Heart left ventricle (tissue), 16 donors: ENCODE results near the gene SYNDIG1L. TPM values are rescaled to one million over a fixed set of nuclear protein-coding genes. Genes with fewer than 3 reads are reported as not detected.

Source experiments
- ATAC-seq, 4 donors: fragments of 200-7000 bp; cut with Tn5 transposase; one replicate each; pipeline ENCODE4 v1.9.1; 2020 to 2022; ENCODE audit warnings: moderate library complexity in 4 of 4, mild to moderate bottlenecking in 3 of 4, moderate number of reproducible peaks in 1 of 4
- DNase-seq, 5 donors: peaks; one replicate each; pipeline ENCODE4 v3.0.0-alpha.2; 2020
- H3K27ac ChIP-seq, 12 donors: fragments of 200-600 bp; sonication (generic) in 4 of 12; one replicate each; pipeline versions ENCODE4 v1.5.0 to v1.8.0; 2016 to 2022; ENCODE audit warnings: mild to moderate bottlenecking in 2 of 12
- H3K27me3 ChIP-seq, 9 donors: fragments of 200-600 bp; sonication (generic) in 2 of 9; one replicate each; pipeline versions ENCODE4 v1.5.1 to v1.8.0; 2016 to 2022; ENCODE audit warnings: mild to moderate bottlenecking in 3 of 9
- H3K36me3 ChIP-seq, 9 donors: fragments of 200-600 bp; sonication (generic) in 2 of 9; one replicate each; pipeline versions ENCODE4 v1.5.0 to v1.8.0; 2018 to 2022; ENCODE audit warnings: mild to moderate bottlenecking in 2 of 9
- H3K4me1 ChIP-seq, 12 donors: fragments of 200-600 bp; sonication (generic) in 4 of 12; one replicate each; pipeline versions ENCODE4 v1.5.0 to v1.8.0; 2016 to 2022; ENCODE audit warnings: mild to moderate bottlenecking in 3 of 12
- H3K4me3 ChIP-seq, 12 donors: fragments of 200-600 bp; sonication (generic) in 4 of 12; one replicate each; pipeline versions ENCODE4 v1.5.0 to v1.8.0; 2017 to 2022; ENCODE audit warnings: mild to moderate bottlenecking in 9 of 12, moderate library complexity in 4 of 12
- H3K9me3 ChIP-seq, 12 donors: fragments of 200-600 bp; sonication (generic) in 4 of 12; one replicate each; pipeline versions ENCODE4 v1.5.0 to v1.8.0; 2016 to 2022; ENCODE audit warnings: mild to moderate bottlenecking in 1 of 12
- POLR2A ChIP-seq, 2 donors: fragments of 450-650 bp; IDR thresholded peaks; one replicate each; pipeline ENCODE4 v1.6.1; 2017; ENCODE audit warnings: antibody characterized with exemption in 2 of 2, mild to moderate bottlenecking in 2 of 2, moderate library complexity in 2 of 2
- WGBS, 4 donors: extraction: QIAGEN DNeasy Blood & Tissue Kit in 2 of 4; methylation state at CpG; one replicate each; pipeline versions ENCODE4 v1.1.5 to v1.1.7; 2013 to 2018; 5-methylcytosine and 5-hydroxymethylcytosine counted together
- intact Hi-C, 10 donors: fragments of 100-400 bp; cut with DNase I; formaldehyde crosslinking; loops; one replicate each; pipeline versions ENCODE4 v1.11.1 to v1.14.2; 2022
- polyA plus RNA-seq, 2 donors: library from polyadenylated mRNA; stranded (reverse); fragments of 200-250 nt; gene quantifications; one replicate each; pipeline ENCODE4 v1.2.3, GENCODE V29; 2013
- total RNA-seq, 9 donors: library from RNA; depleted of rRNA in 2 of 9; stranded (reverse); fragments of >200 nt in 2 of 9; fragmentation: NEBNext Ultra II Directional in 3 of 9; extraction: Animal tissue kit (Norgen Biotek cat#: 25700) in 3 of 9; gene quantifications; one replicate each; pipeline versions ENCODE4 v1.1.0 to v1.2.4, GENCODE V29; 2016 to 2023
- TF ChIP-seq, protein P1 (sequence below), 12 donors: fragments of 200-600 bp; sonication (generic) in 4 of 12; IDR thresholded peaks; one replicate each; pipeline versions ENCODE4 v1.5.0 to v1.8.0; 2018 to 2022; ENCODE audit warnings: antibody characterized with exemption in 12 of 12, mild to moderate bottlenecking in 5 of 12
- donor health status: ischemic (EF 13 %, LVEDD 7.1; RV severe dilation, severe dysfunction).
- donor health status: healthy with polysubstance abuse.
- donor health status: DM: no; HTN: yes; CAD: no.
- donor health status: DM: no; HTN: no; CAD: no.
- donor health status: ischemic (EF 25% LVEDD 6.9; RV normal size, moderate dysfunction).
- donor health status: ischemic (EF 25% LVEDD 5.7; RV mildly dilated, moderate dysfunction).
- donor health status: healthy.
- donor health status: DM: yes; HTN: yes; CAD: no.
- donor health status: ischemic (EF 35%, LVEDD 5.7; RV mildly dilated, moderate dysfunction).
- donor health status: nonischemic (EF 11% LVEDD 7.7; RV severe dilation, severe dysfunction).
- donor health status: DM: yes; HTN: yes; CAD: no.
- donor health status: PGD.
- donor health status: ischemic (EF 29% LVEDD 5.4; RV normal size, mild dysfunction).
- donor health status: nonischemic (EF 23%, LVEDD 6.1; RV moderate dilation, normal function).

The SYNDIG1L gene
- total and polyA plus RNA-seq, 11 donors = 0.06 to 0.32 (median 0.10) TPM; not detected in 6

GRCh38 chr14:74418031-74418430, 8.0 kb downstream of the SYNDIG1L start:
- ATAC-seq (no peak), DNase-seq (no peak)
- peaks cover 0 to 37% (median 7%) of the 10 kb centered on the region in 9 donors for H3K27me3 ChIP-seq
- H3K4me3 ChIP-seq = no peak overlapping the region
- H3K36me3 ChIP-seq = no peaks in the 10 kb centered on the region
- no peaks in the 10 kb centered on the region for H3K4me1 ChIP-seq
- WGBS, 4 donors = 42 to 52% (median 47%) methylated on average over 8 of the region's 8 CpGs
- TF ChIP-seq, protein P1, sequence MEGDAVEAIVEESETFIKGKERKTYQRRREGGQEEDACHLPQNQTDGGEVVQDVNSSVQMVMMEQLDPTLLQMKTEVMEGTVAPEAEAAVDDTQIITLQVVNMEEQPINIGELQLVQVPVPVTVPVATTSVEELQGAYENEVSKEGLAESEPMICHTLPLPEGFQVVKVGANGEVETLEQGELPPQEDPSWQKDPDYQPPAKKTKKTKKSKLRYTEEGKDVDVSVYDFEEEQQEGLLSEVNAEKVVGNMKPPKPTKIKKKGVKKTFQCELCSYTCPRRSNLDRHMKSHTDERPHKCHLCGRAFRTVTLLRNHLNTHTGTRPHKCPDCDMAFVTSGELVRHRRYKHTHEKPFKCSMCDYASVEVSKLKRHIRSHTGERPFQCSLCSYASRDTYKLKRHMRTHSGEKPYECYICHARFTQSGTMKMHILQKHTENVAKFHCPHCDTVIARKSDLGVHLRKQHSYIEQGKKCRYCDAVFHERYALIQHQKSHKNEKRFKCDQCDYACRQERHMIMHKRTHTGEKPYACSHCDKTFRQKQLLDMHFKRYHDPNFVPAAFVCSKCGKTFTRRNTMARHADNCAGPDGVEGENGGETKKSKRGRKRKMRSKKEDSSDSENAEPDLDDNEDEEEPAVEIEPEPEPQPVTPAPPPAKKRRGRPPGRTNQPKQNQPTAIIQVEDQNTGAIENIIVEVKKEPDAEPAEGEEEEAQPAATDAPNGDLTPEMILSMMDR (IDR thresholded peaks at IDR 0.05) = no peak
- no peak overlapping the region for H3K27ac ChIP-seq
- intact Hi-C loops = no loop called here
- H3K9me3 ChIP-seq = peaks cover 0 to 11% (median 0%) of the 10 kb centered on the region in 12 donors

DNA sequence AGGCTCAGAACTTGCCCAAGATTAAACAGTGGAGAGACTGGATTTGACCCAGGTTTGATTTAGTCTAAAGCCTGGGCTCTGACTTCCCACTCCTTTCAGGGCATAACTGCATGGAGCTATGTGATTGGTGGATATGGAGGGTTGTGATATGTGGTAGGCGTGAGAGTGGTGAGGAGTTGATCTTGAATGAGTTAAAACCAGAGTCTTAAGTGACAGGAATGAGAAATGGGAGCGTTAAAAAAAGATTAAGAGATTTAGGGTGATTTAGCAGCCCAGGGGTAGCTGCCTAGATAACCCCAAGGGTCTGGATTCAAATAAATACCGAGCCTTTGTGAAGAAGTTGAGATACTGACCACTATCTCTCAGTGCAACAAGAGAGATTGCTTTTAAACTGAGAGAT, 8.4 kb downstream of the SYNDIG1L start:
- no peak overlapping the region for H3K27ac ChIP-seq
- no peaks in the 10 kb centered on the region for H3K4me1 ChIP-seq
- H3K9me3 ChIP-seq = peaks cover 0 to 11% (median 0%) of the 10 kb centered on the region in 12 donors
- H3K27me3 ChIP-seq = peaks cover 0 to 36% (median 7%) of the 10 kb centered on the region in 9 donors
- H3K36me3 ChIP-seq = no peaks in the 10 kb centered on the region
- intact Hi-C loops = no loop called here
- no peak for TF ChIP-seq POLR2A (IDR thresholded peaks at IDR 0.05)
- TF ChIP-seq, protein P1 (IDR thresholded peaks at IDR 0.05) = no peak
- DNase-seq (no peak), ATAC-seq (no peak)
- no peak overlapping the region for H3K4me3 ChIP-seq
- WGBS, 4 donors = 27 to 36% (median 30%) methylated on average over 3 of the region's 3 CpGs

- Histone ChIP-seq H3K27ac (no peak overlapping the region), H3K4me3 (no peak overlapping the region), H3K27me3 (peaks cover 0 to 33% (median 7%) of the 10 kb centered on the region in 9 donors), H3K4me1 (no peaks in the 10 kb centered on the region), H3K36me3 (no peaks in the 10 kb centered on the region), H3K9me3 (peaks cover 0 to 11% (median 0%) of the 10 kb centered on the region in 12 donors)
- WGBS, 4 donors = 34 to 57% (median 48%) methylated on average over 1 of the region's 1 CpG
- intact Hi-C loops = no loop called here
- DNase-seq (no peak), ATAC-seq (no peak)
- TF ChIP-seq, protein P1 (IDR thresholded peaks at IDR 0.05) = no peak
- no peak for TF ChIP-seq POLR2A (IDR thresholded peaks at IDR 0.05)
Observed at GRCh38 chr14:74417201-74417600, 8.8 kb downstream of the SYNDIG1L start.

- H3K27me3 ChIP-seq = peaks cover 0 to 29% (median 6%) of the 10 kb centered on the region in 9 donors
- WGBS, 4 donors = 36 to 52% (median 43%) methylated on average over 4 of the region's 4 CpGs
Observed at GRCh38 chr14:74415115-74415437, 10.9 kb downstream of the SYNDIG1L start.

More at GRCh38 chr14:74415115-74415437, 10.9 kb downstream of the SYNDIG1L start:
- Histone ChIP-seq H3K36me3 (no peaks in the 10 kb centered on the region), H3K4me1 (no peaks in the 10 kb centered on the region), H3K9me3 (no peaks in the 10 kb centered on the region), H3K4me3 (no peak overlapping the region), H3K27ac (no peak overlapping the region)
- TF ChIP-seq, protein P1 (IDR thresholded peaks at IDR 0.05) = no peak
- TF ChIP-seq POLR2A (IDR thresholded peaks at IDR 0.05) = no peak
- intact Hi-C loops = no loop called here
- ATAC-seq (no peak), DNase-seq (no peak)
